HEK293T (cell line): ENCODE results near the gene TCAIM.

Experiments used
- ARNT ChIP-seq: fragments of 450-650 bp; IDR thresholded peaks from 2 replicates; pipeline ENCODE4 v1.6.1; 2017; ENCODE audit warnings: mild to moderate bottlenecking
- CTBP1 ChIP-seq: fragments of 450-650 bp; IDR thresholded peaks from 2 replicates; pipeline ENCODE4 v1.6.1; 2016; ENCODE audit warnings: borderline replicate concordance
- FOXK2 ChIP-seq: fragments of 450-650 bp; IDR thresholded peaks from 2 replicates; pipeline ENCODE4 v1.6.1; 2016; ENCODE audit warnings: mild to moderate bottlenecking
- FOXM1 ChIP-seq: fragments of 450-650 bp; IDR thresholded peaks from 2 replicates; pipeline ENCODE4 v1.6.1; 2017; ENCODE audit warnings: mild to moderate bottlenecking, borderline replicate concordance
- L3MBTL2 ChIP-seq: fragments of 450-650 bp; conservative IDR thresholded peaks from 2 replicates; pipeline ENCODE4 v1.6.1; 2016; ENCODE audit warnings: mild to moderate bottlenecking
- LEF1 ChIP-seq: fragments of 450-650 bp; IDR thresholded peaks from 2 replicates; pipeline ENCODE4 v1.6.1; 2017; ENCODE audit warnings: mild to moderate bottlenecking, borderline replicate concordance
- NFRKB ChIP-seq: fragments of 450-650 bp; IDR thresholded peaks from 2 replicates; pipeline ENCODE4 v1.6.1; 2016; ENCODE audit warnings: mild to moderate bottlenecking, moderate library complexity
- SUZ12 ChIP-seq: fragments of 450-650 bp; IDR thresholded peaks from 2 replicates; pipeline ENCODE4 v1.6.1; 2016; ENCODE audit warnings: mild to moderate bottlenecking

GRCh38 chr3:44338010-44338827 is at the start of gene TCAIM:
- TF ChIP-seq SUZ12 (no peak), L3MBTL2 (peak; percentile 100), NFRKB (no peak), CTBP1 (peak; percentile 46; the same call in 1 of the 2 replicates), ARNT (no peak), FOXM1 (no peak), LEF1 (no peak), FOXK2 (no peak)
